ENCODE results near the gene PRDM12. TPM values are rescaled to one million over a fixed set of nuclear protein-coding genes. Genes with fewer than 3 reads are reported as not detected.

Gene PRDM12
- total RNA-seq, 1 donor = not detected

- H3K27me3 ChIP-seq (ENCODE audit: insufficient read depth, low read length) = peaks cover 57% of the 10 kb centered on the region
Observed at GRCh38 chr9:130658893-130659698, 5.3 kb upstream of the PRDM12 start.

GRCh38 chr9:130659699-130660248, 4.6 kb upstream of the PRDM12 start:
- no peaks in the 10 kb centered on the region for H3K9me3 ChIP-seq (ENCODE audit: low read depth, low read length)
- H3K27me3 ChIP-seq (ENCODE audit: insufficient read depth, low read length) = peaks cover 60% of the 10 kb centered on the region
- H3K4me3 ChIP-seq (ENCODE audit: low read length) = no peak overlapping the region
- H3K4me1 ChIP-seq (ENCODE audit: insufficient read depth, low read length) = peaks cover 22% of the 10 kb centered on the region

More at GRCh38 chr9:130658893-130659698, 5.3 kb upstream of the PRDM12 start:
- Histone ChIP-seq H3K9me3 (ENCODE audit: low read depth, low read length) (no peaks in the 10 kb centered on the region), H3K4me1 (ENCODE audit: insufficient read depth, low read length) (peaks cover 20% of the 10 kb centered on the region), H3K4me3 (ENCODE audit: low read length) (no peak overlapping the region)

- H3K27me3 ChIP-seq (ENCODE audit: insufficient read depth, low read length) = peaks cover 62% of the 10 kb centered on the region
- H3K9me3 ChIP-seq (ENCODE audit: low read depth, low read length) = no peaks in the 10 kb centered on the region
- no peak overlapping the region for H3K4me3 ChIP-seq (ENCODE audit: low read length)
- peaks cover 24% of the 10 kb centered on the region for H3K4me1 ChIP-seq (ENCODE audit: insufficient read depth, low read length)
Observed at GRCh38 chr9:130660326-130660682, 4.1 kb upstream of the PRDM12 start.

GRCh38 chr9:130660683-130661450, 3.5 kb upstream of the PRDM12 start:
- H3K27me3 ChIP-seq (ENCODE audit: insufficient read depth, low read length) = peaks cover 68% of the 10 kb centered on the region
- no peaks in the 10 kb centered on the region for H3K9me3 ChIP-seq (ENCODE audit: low read depth, low read length)
- no peak overlapping the region for H3K4me3 ChIP-seq (ENCODE audit: low read length)
- peaks cover 24% of the 10 kb centered on the region for H3K4me1 ChIP-seq (ENCODE audit: insufficient read depth, low read length)

- H3K27me3 ChIP-seq (ENCODE audit: insufficient read depth, low read length) = peaks cover 75% of the 10 kb centered on the region
- H3K9me3 ChIP-seq (ENCODE audit: low read depth, low read length) = no peaks in the 10 kb centered on the region
- peaks cover 24% of the 10 kb centered on the region for H3K4me1 ChIP-seq (ENCODE audit: insufficient read depth, low read length)
- no peak overlapping the region for H3K4me3 ChIP-seq (ENCODE audit: low read length)
Observed at GRCh38 chr9:130661451-130662098, 2.8 kb upstream of the PRDM12 start.

- H3K27me3 ChIP-seq (ENCODE audit: insufficient read depth, low read length) = peaks cover 78% of the 10 kb centered on the region
- peaks cover 24% of the 10 kb centered on the region for H3K4me1 ChIP-seq (ENCODE audit: insufficient read depth, low read length)
- H3K9me3 ChIP-seq (ENCODE audit: low read depth, low read length) = no peaks in the 10 kb centered on the region
- H3K4me3 ChIP-seq (ENCODE audit: low read length) = no peak overlapping the region
Observed at GRCh38 chr9:130662099-130662969, 2.1 kb upstream of the PRDM12 start.

- H3K4me3 ChIP-seq (ENCODE audit: low read length) = no peak overlapping the region
- peaks cover 82% of the 10 kb centered on the region for H3K27me3 ChIP-seq (ENCODE audit: insufficient read depth, low read length)
- no peaks in the 10 kb centered on the region for H3K9me3 ChIP-seq (ENCODE audit: low read depth, low read length)
- peaks cover 24% of the 10 kb centered on the region for H3K4me1 ChIP-seq (ENCODE audit: insufficient read depth, low read length)
Observed at GRCh38 chr9:130662970-130663257, 1.5 kb upstream of the PRDM12 start.

- H3K27me3 ChIP-seq (ENCODE audit: insufficient read depth, low read length) = peaks cover 80% of the 10 kb centered on the region
- H3K4me3 ChIP-seq (ENCODE audit: low read length) = no peak overlapping the region
- H3K4me1 ChIP-seq (ENCODE audit: insufficient read depth, low read length) = peaks cover 24% of the 10 kb centered on the region
Observed at GRCh38 chr9:130663258-130663976, 977 bp upstream of the PRDM12 start.

GRCh38 chr9:130663977-130664250, 480 bp upstream of the PRDM12 start:
- H3K4me3 ChIP-seq (ENCODE audit: low read length) = no peak overlapping the region
- no peaks in the 10 kb centered on the region for H3K9me3 ChIP-seq (ENCODE audit: low read depth, low read length)
- H3K27me3 ChIP-seq (ENCODE audit: insufficient read depth, low read length) = peaks cover 77% of the 10 kb centered on the region
- H3K4me1 ChIP-seq (ENCODE audit: insufficient read depth, low read length) = peaks cover 24% of the 10 kb centered on the region

More at GRCh38 chr9:130663258-130663976, 977 bp upstream of the PRDM12 start:
- H3K9me3 ChIP-seq (ENCODE audit: low read depth, low read length) = no peaks in the 10 kb centered on the region

- peaks cover 72% of the 10 kb centered on the region for H3K27me3 ChIP-seq (ENCODE audit: insufficient read depth, low read length)
- peaks cover 24% of the 10 kb centered on the region for H3K4me1 ChIP-seq (ENCODE audit: insufficient read depth, low read length)
- no peak overlapping the region for H3K4me3 ChIP-seq (ENCODE audit: low read length)
- H3K9me3 ChIP-seq (ENCODE audit: low read depth, low read length) = no peaks in the 10 kb centered on the region
Observed at GRCh38 chr9:130665029-130665430, 636 bp downstream of the PRDM12 start.

- Histone ChIP-seq H3K27me3 (ENCODE audit: insufficient read depth, low read length) (peaks cover 67% of the 10 kb centered on the region), H3K4me1 (ENCODE audit: insufficient read depth, low read length) (peaks cover 23% of the 10 kb centered on the region), H3K4me3 (ENCODE audit: low read length) (no peak overlapping the region), H3K9me3 (ENCODE audit: low read depth, low read length) (no peaks in the 10 kb centered on the region)
Observed at GRCh38 chr9:130665431-130666392, 1.3 kb downstream of the PRDM12 start.

GRCh38 chr9:130666393-130667119, 2.2 kb downstream of the PRDM12 start:
- Histone ChIP-seq H3K9me3 (ENCODE audit: low read depth, low read length) (no peaks in the 10 kb centered on the region), H3K4me3 (ENCODE audit: low read length) (no peak overlapping the region), H3K27me3 (ENCODE audit: insufficient read depth, low read length) (peaks cover 61% of the 10 kb centered on the region), H3K4me1 (ENCODE audit: insufficient read depth, low read length) (peaks cover 16% of the 10 kb centered on the region)

GRCh38 chr9:130667120-130667435, 2.7 kb downstream of the PRDM12 start:
- Histone ChIP-seq H3K4me1 (ENCODE audit: insufficient read depth, low read length) (peaks cover 15% of the 10 kb centered on the region), H3K9me3 (ENCODE audit: low read depth, low read length) (no peaks in the 10 kb centered on the region), H3K27me3 (ENCODE audit: insufficient read depth, low read length) (peaks cover 55% of the 10 kb centered on the region), H3K4me3 (ENCODE audit: low read length) (no peak overlapping the region)
